NCI-H187 (cell line): ENCODE measurements around the gene CD101.

Experiments
- DNase-seq, 2 experiments: peaks; one replicate each; lab custom pipeline; 2025; lab: John Stamatoyannopoulos, UW

Gene CD101

DNA sequence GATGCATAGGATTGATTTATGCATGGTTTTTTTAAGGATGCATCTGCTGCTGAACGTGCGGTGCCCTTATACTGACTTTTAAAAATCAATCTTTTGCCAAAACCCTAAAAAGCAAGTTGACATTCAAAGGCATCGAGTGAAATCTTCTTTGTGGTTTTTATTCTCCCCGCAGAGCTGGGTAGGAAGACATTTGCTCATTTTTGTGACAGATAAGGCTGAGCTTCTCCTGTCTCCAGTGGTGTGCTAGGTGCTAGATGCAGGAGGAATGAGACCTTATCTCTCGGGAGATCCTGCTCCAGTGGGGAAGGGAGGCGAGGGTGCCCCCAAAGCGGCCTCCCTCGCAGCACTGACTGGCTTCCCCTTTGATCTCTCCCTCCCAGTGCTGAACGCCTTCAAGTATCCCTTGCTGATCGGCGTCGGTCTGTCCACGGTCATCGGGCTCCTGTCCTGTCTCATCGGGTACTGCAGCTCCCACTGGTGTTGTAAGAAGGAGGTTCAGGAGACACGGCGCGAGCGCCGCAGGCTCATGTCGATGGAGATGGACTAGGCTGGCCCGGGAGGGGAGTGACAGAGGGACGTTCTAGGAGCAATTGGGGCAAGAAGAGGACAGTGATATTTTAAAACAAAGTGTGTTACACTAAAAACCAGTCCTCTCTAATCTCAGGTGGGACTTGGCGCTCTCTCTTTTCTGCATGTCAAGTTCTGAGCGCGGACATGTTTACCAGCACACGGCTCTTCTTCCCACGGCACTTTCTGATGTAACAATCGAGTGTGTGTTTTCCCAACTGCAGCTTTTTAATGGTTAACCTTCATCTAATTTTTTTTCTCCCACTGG lies 14.9 kb upstream of the CD101 start:
- DNase-seq: no peak

DNA sequence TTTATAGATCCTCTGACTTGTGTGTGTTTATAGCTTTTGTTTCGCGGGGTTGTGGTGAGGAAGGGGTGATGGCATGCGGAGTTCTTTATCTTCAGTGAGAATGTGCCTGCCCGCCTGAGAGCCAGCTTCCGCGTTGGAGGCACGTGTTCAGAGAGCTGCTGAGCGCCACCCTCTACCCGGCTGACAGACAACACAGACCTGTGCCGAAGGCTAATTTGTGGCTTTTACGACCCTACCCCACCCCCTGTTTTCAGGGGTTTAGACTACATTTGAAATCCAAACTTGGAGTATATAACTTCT lies 14.4 kb upstream of the CD101 start:
- DNase-seq: no peak

DNA sequence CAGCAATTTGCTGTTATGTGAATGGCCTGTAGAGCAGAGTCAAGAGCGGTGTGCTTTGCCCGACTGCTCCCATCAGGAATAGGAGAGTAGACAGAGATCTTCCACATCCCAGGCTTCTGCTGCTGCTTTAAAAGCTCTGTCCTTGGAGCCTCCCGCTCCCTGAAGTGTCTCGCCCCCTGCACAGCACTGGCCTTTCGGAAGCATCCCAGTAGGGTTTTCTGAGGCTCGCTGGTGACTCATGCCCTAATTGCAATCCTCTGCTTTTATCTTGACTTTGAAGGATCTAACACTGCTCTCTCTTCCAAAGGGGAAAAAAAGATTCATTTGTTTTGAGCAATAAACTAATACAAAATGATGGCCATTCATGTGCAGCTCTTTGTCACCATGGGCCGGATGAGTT lies 13.3 kb upstream of the CD101 start:
- DNase-seq: no peak

DNA sequence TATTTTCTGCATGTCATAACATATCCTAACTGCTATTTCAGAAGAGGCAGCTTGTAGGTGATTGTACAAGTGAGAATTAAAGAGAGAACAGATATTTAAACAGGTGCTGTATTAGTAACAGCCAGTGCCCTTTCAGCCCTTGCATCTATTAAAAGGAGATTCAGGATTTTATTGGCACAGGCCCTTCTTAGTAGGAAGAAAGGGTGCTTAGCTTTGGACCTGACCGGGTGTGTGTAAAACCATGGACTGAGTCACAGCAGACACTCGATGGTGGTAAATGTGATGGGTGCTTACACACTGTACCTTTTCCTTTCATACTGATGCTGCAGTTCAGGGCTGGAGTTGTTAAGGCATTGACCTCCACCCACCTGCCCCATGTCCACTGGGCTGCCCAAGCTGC lies 12.7 kb upstream of the CD101 start:
- no peak for DNase-seq

DNA sequence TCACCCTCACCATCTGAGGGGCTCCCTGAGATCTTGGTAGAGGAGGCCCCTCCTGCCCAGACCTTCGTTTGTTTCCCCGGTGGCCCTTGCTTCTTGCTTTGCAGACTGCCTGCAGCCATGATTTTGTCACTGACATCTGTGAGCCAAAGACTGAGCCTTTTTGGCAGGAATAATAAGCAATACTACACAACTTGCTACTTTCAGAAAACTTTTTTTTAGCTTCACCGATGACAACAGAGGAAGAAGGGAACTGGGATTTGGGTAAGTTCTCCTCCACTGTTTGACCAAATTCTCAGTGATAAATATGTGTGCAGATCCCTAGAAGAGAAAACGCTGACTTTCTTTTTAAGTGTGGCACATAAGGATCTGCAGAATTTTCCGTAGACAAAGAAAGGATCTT lies 11.7 kb upstream of the CD101 start:
- no peak for DNase-seq

DNA sequence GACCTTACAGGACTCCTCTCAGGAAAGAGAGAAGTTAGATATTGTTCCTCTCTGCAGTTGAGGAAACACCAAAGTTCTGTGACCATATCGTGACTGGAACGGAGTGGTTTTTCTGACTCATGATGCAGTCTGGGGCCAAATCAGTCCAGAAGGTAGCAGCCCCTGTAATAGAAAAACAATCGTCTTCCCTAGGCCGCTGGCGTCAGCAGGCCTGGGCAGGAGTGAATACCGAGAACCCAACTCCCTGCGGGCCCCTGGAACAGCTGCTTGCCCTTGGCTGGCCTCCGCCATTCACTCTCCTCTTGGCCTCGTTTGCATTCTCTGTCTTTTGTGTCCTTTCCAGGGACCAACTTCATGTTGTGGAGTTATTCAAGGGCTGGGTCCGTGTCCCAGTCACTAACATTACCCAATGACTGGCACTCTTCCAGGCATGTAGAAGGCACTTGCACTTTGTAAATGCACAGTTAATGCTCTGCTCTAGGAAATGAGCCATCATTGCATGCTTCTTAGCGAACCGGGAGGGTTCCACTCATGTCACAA lies 10.9 kb upstream of the CD101 start:
- DNase-seq: no peak

DNA sequence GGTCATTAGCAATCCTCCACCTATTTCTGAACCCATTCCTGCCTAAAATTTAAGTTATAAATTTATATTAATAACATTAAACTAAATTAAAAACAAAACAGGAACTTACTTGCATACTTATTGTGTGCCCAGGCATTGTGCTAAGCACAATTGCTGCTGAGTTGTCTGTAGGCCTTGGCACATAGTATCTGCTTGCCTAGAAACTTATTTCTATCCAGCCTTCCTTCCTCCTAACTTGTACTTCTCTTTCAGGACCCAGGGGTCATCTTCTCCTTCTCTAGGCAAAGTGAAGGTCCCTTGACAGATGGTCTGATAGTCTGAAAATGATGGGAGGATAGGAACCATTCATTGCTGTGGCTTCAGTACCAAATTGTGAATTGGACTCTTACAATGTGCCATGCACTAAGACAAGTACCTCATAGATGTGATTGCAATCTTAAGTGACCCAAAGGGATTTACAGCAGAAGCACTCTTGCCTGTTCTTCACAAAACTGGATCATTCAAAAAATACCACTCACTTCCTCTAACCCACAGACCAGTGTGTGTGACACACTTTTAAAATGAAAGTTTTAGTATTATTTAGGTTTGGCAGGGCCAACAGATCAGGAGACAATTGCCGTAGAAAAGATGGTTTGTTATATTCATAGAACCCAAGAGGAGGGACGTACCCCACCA lies 10.3 kb upstream of the CD101 start:
- DNase-seq: no peak

DNA sequence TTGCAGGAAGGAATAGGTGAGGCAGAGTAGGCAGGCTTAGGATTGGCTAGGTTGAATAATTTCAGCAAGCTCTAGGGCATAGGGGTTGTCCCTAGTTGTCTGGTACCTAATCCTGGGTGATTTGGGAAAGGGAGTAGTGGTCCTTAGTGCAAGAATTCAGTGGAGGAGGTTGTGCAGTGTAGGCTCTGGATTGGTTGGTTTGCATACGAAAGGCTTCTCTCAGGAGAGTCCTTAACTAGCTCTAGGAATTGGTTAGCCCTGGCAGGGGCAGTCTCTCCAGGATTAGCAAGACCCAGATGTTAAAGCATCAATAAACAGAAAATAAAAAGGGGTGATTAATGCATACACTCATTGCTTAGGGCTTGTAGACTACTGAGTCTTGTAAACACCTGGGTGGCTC lies 9.6 kb upstream of the CD101 start:
- DNase-seq: no peak

DNA sequence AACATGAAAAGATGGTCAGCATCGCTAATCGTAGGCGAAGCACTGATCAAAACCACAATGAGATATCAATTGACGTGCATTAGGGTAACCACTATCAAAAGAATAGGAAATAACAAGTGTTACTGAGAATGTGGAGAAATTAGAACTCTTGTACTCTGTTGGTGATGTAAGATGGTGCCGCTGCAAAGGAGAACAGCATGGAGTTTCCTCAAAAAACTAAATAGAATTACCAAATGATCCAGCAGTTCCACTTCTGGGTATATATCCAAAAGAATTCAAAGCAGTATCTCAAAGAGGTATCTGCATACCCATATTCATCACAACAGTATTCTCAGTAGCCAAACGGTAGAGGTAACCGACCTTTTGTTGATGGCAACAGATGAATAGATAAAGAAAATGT lies 8.3 kb upstream of the CD101 start:
- no peak for DNase-seq

DNA sequence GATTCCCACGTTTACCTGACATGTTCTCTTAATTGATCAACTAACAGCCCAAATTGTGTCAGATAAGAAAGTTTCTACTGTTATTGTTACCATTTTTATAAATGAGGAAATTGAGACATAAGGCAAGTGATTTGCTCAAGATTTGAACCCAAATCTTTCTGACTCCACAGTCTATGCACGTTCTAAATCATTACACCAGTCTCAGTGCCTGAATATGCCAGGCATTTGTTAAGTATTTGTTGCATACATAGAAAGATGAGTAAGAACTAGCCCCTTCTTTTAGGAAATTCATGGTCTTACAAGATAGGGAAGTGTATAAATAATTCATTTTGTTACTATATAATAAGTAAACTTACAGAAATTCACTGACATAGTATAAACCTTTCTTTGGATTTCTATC lies 7.1 kb upstream of the CD101 start:
- no peak for DNase-seq

DNA sequence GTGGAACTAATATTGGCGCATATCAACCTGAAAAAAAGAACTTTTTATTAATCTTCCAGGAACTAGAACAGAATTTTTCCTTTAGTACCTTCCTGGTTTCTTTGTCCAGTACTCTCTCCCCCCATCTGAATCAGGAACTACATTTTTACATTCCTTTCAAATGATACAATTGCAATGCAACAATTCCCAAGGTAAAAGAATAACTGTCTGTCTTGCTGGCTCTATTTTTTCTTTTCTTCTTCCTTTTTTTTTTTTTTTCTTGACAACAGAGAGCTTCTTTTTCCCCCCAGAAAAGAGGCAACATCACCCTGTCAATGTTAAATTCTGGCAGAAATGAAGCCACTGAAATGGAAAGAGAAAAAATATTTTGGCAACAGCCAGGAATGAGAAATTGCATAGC lies 4.5 kb upstream of the CD101 start:
- no peak for DNase-seq

DNA sequence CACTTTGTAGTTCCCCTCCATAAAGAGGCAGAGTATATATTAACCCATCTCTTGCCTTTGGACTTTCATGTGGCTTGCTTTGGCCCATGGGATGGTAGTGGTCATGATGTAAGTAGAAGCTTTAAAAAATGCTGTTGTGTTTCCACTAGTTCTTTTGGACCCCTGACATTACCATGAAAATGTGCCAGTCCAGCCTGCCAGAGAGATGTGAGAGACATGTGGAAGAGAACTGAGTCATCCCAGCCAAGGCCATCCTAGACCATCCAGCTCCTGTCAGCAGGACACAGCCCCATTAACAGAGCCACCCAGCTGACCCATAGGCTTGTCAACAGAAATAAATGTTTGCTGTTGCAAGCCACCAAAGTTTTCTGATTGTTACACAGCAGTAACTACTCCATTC lies 3.9 kb upstream of the CD101 start:
- DNase-seq: no peak

DNA sequence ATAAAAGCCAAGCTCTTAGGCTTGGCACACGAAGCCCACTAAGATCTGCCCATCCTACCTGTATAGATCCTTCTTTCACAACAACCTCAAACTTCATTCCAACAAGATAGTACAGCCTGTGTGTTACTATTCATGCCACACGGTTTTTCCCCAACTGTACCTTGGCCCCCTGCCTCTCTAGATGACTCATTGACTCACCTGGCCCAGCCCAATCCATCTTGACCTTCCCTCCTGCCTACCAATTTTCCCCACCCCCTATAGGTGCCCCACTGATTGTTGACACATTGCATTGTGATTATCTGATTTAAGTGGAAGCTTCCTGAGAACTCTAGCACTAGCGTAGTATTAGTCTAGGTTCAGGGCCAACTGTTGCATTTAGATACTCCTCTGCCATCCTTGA lies 2.0 kb upstream of the CD101 start:
- DNase-seq: no peak

DNA sequence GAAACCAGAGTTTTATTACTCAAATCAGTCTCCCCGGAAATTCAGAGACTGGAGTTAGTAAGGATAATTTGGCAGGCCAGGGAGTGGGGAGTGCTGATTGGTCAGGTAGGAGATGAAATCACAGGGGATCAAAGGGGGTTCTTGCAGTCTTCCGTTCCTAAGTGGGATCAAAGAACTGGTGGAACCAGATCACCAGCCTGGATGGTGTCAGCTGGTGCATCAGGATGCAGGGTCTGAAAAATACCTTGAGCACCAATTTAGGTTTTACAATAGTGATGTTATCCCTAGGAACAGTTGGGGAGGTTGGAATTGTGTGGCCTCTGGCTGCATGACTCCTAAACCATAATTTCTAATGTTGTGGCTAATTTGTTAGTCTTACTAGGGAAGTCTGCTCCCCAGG lies 1.4 kb upstream of the CD101 start:
- DNase-seq: no peak

DNA sequence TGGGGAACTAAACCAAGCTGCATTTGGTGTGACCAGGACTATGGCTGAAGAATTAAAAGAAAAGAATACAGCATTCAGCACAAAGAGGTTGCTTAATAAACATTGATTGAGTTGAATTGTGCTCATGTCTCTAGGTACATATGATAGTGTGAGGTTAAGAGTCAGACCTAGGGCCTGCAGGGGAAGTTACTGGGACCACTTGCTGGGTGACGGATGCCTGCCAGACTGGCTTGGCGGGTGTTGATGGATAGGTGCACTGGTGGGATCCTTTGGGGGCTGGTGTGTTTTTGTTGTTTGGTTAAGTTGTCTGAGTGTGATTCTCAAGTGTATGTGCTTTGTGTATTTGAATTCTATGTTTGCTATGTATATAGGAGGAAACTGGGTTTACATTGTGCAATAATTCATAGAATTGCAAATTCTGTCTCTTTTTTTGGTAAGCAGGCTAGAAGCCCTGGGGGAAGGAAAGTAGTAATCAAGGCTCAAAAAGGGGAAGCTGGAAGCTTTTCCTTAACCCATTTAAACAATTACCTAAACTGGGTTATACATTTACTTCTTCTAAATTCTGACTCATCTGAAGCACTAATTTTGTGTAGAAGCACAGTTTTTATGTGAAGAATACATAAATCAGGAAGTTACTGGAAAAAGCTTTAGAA lies 1.8 kb downstream of the CD101 start:
- DNase-seq: no peak

DNA sequence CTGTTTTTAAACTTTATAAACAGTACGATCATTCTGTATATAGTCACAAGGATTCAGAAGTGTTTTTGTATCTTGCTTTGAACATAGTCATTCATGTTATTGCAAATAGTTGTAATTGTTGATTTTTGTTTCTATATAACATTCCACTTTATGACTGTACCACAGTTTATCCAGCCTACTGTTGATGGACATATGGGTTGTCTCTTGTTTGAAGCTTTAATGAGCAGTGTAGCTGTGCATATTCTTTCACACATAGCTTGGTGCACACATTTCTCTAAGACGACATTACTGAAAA lies 6.1 kb downstream of the CD101 start:
- DNase-seq: no peak

DNA sequence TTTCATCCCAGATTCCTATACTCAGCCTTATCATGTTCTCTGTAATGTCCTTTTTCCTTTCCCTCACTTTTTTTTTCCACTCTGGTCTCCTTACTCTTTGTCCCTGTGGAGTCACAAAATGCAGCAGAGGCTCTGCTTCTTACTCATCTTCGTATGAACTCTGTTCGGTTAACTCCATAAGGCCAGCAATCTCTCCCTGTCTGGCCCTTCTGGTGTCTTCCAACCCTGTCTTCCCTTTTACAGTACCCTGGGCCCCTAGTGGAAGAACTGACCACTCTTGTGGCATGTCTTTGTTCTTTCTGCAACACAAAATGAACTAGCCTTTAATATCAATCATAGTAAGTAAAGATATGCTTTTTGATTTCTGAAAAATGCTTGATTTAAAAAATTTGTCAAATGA lies 7.1 kb downstream of the CD101 start:
- DNase-seq: no peak

DNA sequence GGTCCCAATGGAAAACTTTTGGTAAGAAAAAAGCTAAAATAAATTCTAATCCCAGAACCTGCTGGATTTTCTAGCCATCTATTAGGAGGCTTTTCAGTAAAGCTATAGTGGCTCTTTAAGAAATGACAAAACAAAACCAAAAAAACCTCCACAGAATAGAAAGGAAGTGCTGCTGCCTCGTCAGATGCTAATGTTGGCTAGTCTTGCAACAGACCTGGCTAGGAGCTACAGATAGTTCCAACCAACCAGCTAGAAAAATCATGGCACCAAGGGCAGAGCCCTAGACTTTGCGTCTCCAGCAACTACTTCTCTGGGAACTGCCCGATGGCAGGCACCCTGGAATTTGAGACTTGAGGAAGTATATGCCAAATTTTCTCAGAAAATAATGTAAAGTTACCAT lies 7.6 kb downstream of the CD101 start:
- DNase-seq: no peak

DNA sequence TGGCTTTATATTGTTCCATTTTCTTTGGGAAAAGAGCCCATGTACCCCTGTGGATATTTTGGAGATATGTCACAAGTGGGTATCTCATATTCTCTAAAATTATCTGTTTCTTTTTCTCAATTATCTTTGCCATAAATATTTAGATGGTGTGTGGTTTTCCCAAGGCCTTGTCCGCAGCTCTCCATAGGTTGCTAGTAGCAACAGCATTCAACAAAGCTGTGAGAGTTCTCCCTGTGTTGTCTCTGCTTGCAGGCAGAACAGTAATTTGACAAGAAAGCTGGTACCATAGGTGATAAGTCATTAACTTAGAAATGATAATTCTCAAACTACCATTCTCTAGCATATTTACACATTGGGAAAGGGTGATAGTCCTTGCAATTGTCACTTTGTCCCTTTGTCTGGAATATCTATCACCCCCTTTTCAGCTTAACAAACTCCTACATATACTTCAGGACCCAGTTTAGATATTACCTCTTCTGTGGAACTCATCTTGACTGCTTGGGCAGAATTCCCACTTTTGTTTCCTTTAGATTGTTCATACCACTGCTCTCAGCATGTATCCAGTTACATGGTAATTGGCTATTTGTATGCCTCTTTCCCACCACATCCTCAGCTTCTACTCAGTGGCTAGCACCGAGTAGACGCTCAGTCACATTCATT lies 8.9 kb downstream of the CD101 start:
- no peak for DNase-seq

DNA sequence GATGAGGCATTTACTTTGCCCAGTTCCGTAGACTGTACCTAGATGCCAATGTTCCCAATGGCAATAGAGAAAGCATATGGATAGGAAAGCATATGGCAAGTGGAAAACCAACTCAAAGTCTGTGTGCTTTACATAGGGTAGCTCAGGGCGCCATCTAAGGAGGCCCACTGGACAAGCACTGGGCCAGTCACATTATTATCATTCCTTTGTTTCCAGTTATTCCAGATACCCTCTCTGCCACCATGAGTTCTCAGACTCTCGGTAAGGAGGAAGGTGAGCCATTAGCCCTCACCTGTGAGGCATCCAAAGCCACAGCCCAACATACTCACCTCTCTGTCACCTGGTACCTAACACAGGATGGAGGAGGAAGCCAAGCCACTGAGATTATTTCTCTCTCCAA lies 9.8 kb downstream of the CD101 start:
- DNase-seq: no peak

DNA sequence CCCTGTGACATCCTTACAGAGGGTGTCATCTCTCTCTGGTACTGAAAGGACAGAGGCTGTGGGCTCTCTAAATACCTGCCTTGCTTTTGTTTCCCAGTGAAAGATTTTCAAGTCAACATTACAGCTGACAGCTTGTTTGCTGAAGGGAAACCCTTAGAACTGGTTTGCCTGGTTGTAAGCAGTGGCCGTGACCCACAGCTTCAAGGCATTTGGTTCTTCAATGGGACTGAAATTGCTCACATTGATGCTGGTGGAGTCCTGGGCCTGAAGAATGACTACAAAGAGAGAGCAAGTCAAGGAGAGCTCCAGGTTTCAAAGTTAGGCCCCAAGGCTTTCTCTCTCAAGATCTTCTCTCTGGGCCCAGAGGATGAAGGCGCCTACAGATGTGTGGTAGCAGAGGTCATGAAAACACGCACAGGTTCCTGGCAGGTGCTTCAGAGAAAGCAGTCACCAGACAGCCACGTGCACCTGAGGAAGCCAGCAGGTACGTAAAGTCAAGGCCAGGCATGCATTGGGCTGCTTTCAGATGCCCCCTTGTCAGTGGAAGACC lies 11.8 kb downstream of the CD101 start:
- no peak for DNase-seq

DNA sequence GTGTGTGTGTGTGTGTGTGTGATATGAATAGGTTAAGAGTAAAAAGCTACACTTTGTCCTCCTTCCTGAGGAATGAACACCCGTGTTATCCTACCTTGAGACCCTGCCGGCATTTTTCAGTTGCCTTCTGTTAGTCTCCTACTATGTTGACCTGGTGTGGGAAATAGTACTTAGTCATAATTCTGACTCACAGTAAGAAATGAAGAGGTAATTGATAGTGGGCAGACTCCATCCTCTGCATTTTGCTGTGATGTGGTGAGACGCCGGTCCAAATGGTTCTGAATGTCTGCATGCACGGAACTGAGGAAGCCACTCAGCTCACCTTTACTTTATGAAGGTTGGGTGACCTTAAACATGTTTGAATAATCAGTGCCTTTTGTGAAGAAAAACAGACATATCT lies 12.6 kb downstream of the CD101 start:
- DNase-seq: no peak

DNA sequence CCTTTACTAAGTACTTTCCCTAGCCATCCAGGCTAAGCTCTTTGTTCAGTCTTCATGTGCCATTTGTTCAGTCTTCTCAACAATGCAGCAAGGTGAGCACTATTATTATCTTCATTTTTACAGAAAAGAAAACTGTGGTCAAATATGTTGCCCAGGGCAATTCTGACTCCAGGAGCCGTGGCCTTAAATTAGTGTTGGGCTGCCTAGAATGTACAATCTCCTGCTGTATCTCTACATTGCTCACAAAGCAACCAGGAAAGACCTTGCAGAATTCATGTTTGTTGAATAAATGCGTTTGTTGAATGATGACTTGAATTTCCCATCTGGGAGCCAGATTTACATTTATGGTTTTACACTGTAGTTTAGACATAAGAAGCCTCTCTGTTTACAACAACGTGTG lies 14.2 kb downstream of the CD101 start:
- no peak for DNase-seq
